ENCODE data around the gene PRRT4.

The PRRT4 gene

DNA sequence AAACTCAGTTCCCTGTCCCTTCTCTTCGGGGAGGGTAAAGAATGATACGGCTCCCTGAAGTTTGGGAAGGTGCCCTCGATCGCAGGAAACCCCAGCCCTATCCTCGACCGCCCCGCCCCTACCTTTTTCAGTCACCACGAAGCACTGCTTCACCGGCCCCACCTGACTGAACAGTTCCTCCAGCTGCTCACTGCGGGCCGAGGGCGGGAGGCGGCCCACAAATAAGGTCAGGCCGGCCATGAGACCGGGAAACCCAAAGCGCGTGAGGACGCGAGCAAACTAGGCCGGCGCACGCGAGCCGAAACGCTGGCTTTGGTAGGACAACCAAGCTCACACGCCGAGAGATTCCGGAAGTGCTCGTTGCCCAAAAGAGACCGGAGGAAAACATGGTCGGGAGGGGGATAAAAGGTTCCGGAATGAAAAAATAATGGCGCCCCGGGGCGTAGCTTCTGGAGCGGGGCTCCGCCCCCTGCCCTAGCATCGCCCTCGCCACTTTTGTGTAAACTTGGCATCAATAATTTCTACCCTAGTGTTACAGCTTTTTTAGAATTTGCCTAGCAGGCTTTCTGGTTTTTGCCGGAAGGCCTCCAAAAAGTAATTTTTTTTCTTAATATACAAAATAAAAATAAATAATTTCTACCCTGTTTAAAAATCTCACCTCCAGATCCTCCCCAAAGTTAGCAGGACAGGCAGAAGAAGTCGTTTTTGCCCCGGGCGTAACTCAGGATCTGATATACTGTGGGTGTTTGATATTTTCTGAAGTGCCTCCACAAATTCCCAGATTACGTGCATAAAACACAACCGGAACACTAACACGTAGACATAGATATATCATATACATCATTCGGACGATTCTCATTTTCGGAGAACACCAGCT lies 17.7 kb downstream of the PRRT4 start, which contains the start of gene RBM28:
TSS of gene RBM28 (minus strand) at position 355 of the 877 bp plus-strand sequence. CDS start at position 240, 115 bp downstream.
- DNase-seq: peak; percentile 53 to 95 (median 76)

GRCh38 chr7:128341733-128342132 lies 19.8 kb downstream of the PRRT4 start:
- no peak for DNase-seq

GRCh38 chr7:128335730-128336129 lies 25.8 kb downstream of the PRRT4 start:
- no peak for DNase-seq

DNA sequence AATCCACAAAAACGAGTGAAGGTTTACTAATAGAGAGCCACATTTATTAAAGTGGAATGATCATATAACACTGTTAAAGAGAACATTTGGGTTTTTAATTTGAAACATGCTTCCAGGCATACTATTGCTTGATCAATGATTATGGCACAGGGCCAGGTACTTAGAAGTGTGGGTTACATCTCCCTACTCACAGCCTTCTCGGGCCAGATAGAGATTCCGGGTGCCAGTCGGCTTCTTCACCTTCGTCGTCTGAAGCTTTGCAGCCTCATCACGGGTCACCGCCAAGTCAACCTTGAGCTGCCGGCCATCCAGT lies 37.2 kb downstream of the PRRT4 start:
- DNase-seq: no peak

DNA sequence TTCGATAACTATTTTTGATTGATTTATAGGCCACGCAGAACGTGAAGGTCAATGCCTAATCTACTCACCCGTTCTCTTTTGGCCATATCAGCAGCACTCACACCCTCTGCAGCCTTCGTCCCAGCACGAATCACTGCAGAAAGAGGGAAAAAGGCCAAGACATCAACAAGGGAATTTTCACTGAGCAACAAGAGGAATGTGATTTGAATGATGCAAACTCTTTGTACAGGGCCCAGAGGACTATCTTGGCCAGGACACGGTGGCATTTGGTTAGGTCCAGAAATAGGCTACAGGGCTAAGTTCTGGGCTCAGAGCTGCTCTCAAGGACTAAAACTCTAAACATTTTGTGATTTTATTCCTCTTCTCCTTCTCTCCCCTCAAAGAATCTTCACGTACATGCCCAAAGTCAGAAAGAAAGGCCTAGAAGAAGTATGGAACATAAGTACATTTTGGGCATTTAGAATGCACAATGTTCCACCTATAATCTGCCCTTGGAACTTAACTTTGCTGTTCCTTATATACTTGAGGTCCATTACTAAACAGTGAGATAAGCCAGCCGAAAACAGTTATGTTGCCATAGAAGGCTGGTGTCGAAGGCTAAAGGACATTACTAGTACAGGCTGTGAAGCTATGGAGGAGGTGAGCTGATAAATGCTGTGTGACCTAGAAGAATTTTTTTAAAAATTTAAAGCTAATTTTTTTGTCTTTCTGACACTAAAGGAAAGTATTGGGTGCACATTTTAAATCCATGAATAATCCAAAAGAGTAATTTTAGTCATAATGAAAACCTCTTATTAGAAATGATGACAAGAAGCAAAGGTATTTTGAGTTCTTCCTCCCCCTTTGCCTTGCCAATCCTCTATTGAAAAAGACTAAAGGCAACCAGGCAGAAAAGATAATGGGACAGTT lies 37.8 kb downstream of the PRRT4 start:
- no peak for DNase-seq

- no peak for DNase-seq
These were observed 38.5 kb downstream of the PRRT4 start for GRCh38 chr7:128323040-128323439.

GRCh38 chr7:128322040-128322643 lies 39.3 kb downstream of the PRRT4 start:
- DNase-seq: peak in 2 of 5 experiments; percentile 10 to 74

DNA sequence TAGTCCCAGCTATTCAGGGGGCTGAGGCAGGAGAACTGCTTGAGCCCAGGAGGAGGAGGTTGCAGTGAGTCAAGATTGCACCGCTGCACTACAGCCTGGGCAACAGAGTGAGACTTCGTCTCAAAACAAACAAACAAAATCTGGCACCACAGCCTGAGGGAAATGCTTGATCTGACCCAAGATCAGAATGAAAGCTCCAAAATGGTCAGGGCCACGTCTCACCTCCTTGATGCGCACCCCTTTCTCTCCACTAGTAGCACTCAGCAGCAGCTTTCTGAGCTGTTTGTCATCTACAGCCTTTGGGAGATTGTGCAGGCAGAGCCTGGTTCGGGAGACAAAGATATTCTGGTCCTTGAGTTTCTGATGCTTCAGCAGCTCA lies 40.5 kb downstream of the PRRT4 start:
- DNase-seq: peak in 1 of 5 experiments; percentile 53

DNA sequence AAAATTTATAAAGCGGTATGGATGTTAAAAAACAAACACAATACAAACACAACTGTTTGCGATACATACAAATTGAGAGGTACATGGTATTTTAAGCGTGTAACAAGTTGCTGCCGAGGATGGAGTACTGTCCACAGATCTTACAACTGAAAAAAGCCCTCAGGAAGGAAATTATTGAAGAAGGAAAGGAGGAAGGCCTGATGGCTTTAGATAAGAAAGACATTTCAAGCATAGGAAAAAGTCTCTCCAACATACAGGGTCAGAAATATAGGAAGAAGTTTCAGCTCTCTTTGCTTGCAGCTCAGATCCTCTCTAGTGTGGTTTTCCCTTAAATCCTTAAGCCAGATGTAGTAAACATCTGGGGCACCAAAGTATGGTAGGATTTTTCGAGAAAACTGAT lies 42.8 kb downstream of the PRRT4 start:
- DNase-seq: no peak

- DNase-seq: no peak
These were observed 50.5 kb downstream of the PRRT4 start for GRCh38 chr7:128311013-128311412.

DNA sequence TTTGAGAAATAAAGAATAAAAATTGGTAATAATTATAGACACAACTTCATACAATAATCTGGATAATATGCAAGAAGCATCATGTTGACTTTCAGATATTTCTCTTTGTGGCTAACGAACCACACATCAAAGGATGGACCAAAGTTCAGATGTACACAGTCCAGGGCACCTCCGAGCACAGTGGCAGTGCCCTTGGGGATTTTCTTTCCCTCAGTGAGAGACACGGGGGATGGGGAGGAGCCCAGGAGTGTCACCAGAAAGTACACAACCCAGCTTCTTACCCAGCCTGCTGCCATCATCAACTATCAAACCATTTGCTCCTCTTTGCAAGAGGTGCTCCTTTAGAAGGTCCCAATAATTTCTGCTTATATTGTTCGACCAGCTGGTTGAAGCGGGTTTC lies 51.0 kb downstream of the PRRT4 start:
- DNase-seq: no peak

DNA sequence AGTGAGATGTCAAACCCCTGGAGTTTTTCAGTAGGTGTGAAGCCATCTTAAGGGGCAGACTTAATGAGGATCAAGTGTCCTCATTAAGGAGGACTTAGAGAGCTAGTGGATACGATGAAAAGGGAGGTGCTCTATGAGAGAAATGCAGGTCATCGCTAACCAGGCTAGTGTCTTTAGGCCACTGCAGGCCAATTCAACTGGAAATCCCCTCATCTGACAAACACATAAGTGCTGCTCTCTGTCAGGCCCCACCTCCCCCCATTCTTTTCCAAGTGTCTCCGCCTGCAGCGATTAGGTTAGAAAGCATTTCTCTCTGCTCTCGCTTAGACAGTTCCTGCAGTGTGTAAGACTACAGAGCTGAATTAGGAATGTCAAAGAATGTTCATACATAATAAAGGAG lies 51.5 kb downstream of the PRRT4 start:
- no peak for DNase-seq

GRCh38 chr7:128309124-128309523 lies 52.4 kb downstream of the PRRT4 start:
- DNase-seq: no peak

- no peak for DNase-seq
These were observed 54.4 kb downstream of the PRRT4 start for GRCh38 chr7:128307061-128307460.

DNA sequence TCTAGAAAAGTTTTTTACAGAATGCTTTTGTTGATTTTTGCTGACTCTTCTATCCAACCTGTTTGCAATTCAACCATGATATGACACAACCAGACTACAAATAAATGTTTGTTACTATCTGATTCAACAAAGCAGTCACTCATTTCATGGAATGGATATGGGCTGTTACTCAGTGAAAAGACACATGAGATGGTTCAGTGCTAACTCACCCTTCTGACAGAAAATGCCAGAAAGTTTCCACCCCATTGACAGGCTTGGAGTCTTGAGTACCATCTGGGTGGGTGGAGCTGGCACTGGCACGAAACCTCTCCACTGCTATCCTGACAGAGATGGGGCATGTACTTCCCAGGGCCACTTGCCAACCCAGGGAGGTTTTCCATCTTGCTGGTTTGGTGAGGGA lies 57.3 kb downstream of the PRRT4 start:
- no peak for DNase-seq

GRCh38 chr7:128303643-128304042 lies 57.8 kb downstream of the PRRT4 start:
- DNase-seq: no peak

- DNase-seq: no peak
These were observed 58.4 kb downstream of the PRRT4 start for GRCh38 chr7:128303133-128303532.

DNA sequence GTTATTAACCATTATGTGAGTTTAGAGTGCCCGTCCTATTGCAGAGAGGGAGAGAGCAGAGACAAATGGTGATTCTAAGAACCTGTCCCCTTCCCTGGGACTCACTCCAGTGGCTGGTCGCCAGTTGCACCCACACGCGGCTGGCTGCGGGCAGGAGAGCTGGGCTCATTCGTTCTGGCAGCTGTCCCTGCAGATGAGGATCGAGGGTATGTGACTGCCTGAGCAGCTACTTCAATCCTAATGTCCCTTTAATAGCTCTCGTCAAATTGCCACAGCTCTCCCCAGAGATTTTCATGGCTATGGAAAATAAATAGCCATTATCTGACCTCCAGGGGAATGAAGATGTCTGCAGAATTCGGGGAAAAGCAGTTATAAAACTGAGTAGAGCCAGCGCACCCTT lies 59.4 kb downstream of the PRRT4 start:
- DNase-seq: no peak
